ENCODE results near the gene SLAMF6.
"Not testable (repeated sequence)": the region's sequence is repeated elsewhere in the genome, so short reads cannot be mapped to it uniquely, and the experiment has no call there.

SLAMF6 gene

GRCh38 chr1:160504651-160505050 is 18.4 kb downstream of the SLAMF6 start:
- no peak for DNase-seq (ENCODE audit: low read depth in 2 of 2)

GRCh38 chr1:160503087-160503486 is 20.0 kb downstream of the SLAMF6 start:
- no peak for DNase-seq (ENCODE audit: low read depth in 2 of 2)

GRCh38 chr1:160500321-160500990 is 22.6 kb downstream of the SLAMF6 start:
- no peak for DNase-seq (ENCODE audit: low read depth in 2 of 2)

- no peak for DNase-seq (ENCODE audit: low read depth in 2 of 2)
Observed at GRCh38 chr1:160499631-160500030, 23.4 kb downstream of the SLAMF6 start.

GRCh38 chr1:160498301-160499065 is 24.6 kb downstream of the SLAMF6 start:
- DNase-seq (ENCODE audit: low read depth in 2 of 2), result not testable (repeated sequence)

- DNase-seq (ENCODE audit: low read depth in 2 of 2), result no peak
Observed at GRCh38 chr1:160496334-160496733, 26.7 kb downstream of the SLAMF6 start.

GRCh38 chr1:160494620-160495019 is 28.4 kb downstream of the SLAMF6 start:
- DNase-seq (ENCODE audit: low read depth in 2 of 2), result no peak

GRCh38 chr1:160492617-160493016 is 30.4 kb downstream of the SLAMF6 start:
- DNase-seq (ENCODE audit: low read depth in 2 of 2), result no peak

- no peak for DNase-seq (ENCODE audit: low read depth in 2 of 2)
Observed at GRCh38 chr1:160491981-160492380, 31.1 kb downstream of the SLAMF6 start.

- no peak for DNase-seq (ENCODE audit: low read depth in 2 of 2)
Observed at GRCh38 chr1:160491017-160491416, 32.0 kb downstream of the SLAMF6 start.

GRCh38 chr1:160489513-160490261 is 33.4 kb downstream of the SLAMF6 start:
- DNase-seq (ENCODE audit: low read depth in 2 of 2), result no peak

- DNase-seq (ENCODE audit: low read depth in 2 of 2), result no peak
Observed at GRCh38 chr1:160488347-160489058, 34.6 kb downstream of the SLAMF6 start.

GRCh38 chr1:160486453-160486852 is 36.6 kb downstream of the SLAMF6 start:
- no peak for DNase-seq (ENCODE audit: low read depth in 2 of 2)

- DNase-seq (ENCODE audit: low read depth in 2 of 2), result no peak
Observed at GRCh38 chr1:160483505-160484185, 39.4 kb downstream of the SLAMF6 start.

GRCh38 chr1:160481979-160482596 is 41.0 kb downstream of the SLAMF6 start:
- no peak for DNase-seq (ENCODE audit: low read depth in 2 of 2)

GRCh38 chr1:160480781-160481180 is 42.3 kb downstream of the SLAMF6 start:
- not testable (repeated sequence) for DNase-seq (ENCODE audit: low read depth in 2 of 2)

- DNase-seq (ENCODE audit: low read depth in 2 of 2), result not testable (repeated sequence)
Observed at GRCh38 chr1:160479091-160479490, 44.0 kb downstream of the SLAMF6 start.

GRCh38 chr1:160474392-160475242 is 48.4 kb downstream of the SLAMF6 start:
- no peak for DNase-seq (ENCODE audit: low read depth in 2 of 2)

- DNase-seq (ENCODE audit: low read depth in 2 of 2), result no peak
Observed at GRCh38 chr1:160472112-160472511, 50.9 kb downstream of the SLAMF6 start.

- no peak for DNase-seq (ENCODE audit: low read depth in 2 of 2)
Observed at GRCh38 chr1:160471253-160471652, 51.8 kb downstream of the SLAMF6 start.
